ENCODE data around the gene ING2. TPM values are rescaled to one million over a fixed set of nuclear protein-coding genes. Genes with fewer than 3 reads are reported as not detected.
"Not testable (repeated sequence)": the region's sequence is repeated elsewhere in the genome, so short reads cannot be mapped to it uniquely, and the experiment has no call there.

The ING2 gene
- 10 to 100 TPM in 2 of 4 donors, not detected in 2; 15.4 to 16.9 TPM for total RNA-seq

GRCh38 chr4:183504930-183505610 lies at the start of gene ING2:
Gene ING2, plus strand, starts transcription at chr4:183505058. Its CDS starts 138 bp downstream, at chr4:183505196.
- in situ Hi-C loops (cut with MboI; ENCODE audit: low pct_ligation_motif_present in 1 of 4, low pct_unique_long_range_greater_than_20kb in 1 of 4, low sequenced_read_pairs in 3 of 4), result loop anchor here in 1 of 4 donors (10.0 kb wide), 1 partner anchor 150 kb away; the partner anchor contains the start of genes RWDD4 and TRAPPC11
- intact Hi-C loops (cut with DNase I; ENCODE audit: low total_unique reads), result loop anchor here (2.0 kb wide), 2 partner anchors 60 to 154 kb away; partner anchors contain the start of genes CDKN2AIP, RWDD4 and TRAPPC11
- peaks cover 13 to 36% (median 21%) of the 10 kb centered on the region in 4 donors for H3K4me1 ChIP-seq

DNA sequence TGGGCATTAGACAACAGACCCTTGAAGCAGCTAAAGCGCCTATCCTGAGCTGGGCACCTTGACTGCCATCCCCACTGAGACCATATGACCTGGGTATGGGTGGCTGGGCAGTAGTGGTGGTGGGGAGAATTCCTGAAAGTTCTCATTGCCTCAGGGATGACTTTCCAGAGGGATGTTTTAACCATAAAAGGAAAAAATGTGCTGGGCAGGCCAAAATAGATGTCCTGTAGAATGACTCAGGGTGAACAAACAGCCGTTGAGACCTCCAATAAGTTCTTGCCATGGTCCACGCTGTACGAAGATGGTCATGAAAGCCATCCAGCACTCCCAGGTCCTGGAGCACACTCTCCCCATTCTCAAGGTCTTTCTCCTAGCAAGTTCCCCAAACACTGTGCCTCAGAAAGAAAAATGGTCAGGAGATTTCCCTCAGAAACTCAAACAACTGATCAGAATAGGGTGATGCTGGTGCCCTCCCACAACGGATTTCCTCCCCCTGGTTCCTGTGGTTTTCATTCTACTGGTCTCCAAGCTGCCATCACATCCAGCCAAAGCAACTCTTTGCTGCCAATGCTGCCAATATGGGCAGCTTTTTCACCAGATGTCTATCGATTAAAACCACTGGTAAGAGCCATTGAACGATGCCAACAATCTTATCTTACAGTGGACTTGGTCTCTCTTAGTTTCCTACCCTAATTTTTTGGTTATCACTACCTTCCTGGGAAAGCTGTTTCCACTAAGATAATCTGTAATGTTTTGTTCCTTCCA lies 49.2 kb upstream of the ING2 start:
- no peaks in the 10 kb centered on the region for H3K27me3 ChIP-seq
- intact Hi-C loops (cut with DNase I; ENCODE audit: low total_unique reads) (loop anchor here (10.0 kb wide), 1 partner anchor 639 kb away; no protein-coding TSS in a partner anchor), in situ Hi-C loops (cut with MboI; ENCODE audit: low pct_ligation_motif_present in 1 of 4, low pct_unique_long_range_greater_than_20kb in 1 of 4, low sequenced_read_pairs in 3 of 4) (loop anchor here in 2 of 4 donors (25.0 kb wide), 2 partner anchors 207 to 707 kb away; partner anchors contain the start of genes RWDD4 (in 1 of the 2) and TRAPPC11 (in 1 of the 2))
- no peak overlapping the region for H3K27ac ChIP-seq
- no peaks in the 10 kb centered on the region for H3K9me3 ChIP-seq
- H3K4me1 ChIP-seq, result no peaks in the 10 kb centered on the region
- H3K4me3 ChIP-seq, result no peak overlapping the region
- peaks cover 0 to 3% (median 0%) of the 10 kb centered on the region in 4 donors for H3K36me3 ChIP-seq
- TF ChIP-seq EP300 (IDR thresholded peaks at IDR 0.05; ENCODE audit: low read depth), result no peak
- TF ChIP-seq POLR2AphosphoS5 (IDR thresholded peaks at IDR 0.05), result no peak
- TF ChIP-seq POLR2A (IDR thresholded peaks at IDR 0.05), result no peak
- TF ChIP-seq, protein P1, sequence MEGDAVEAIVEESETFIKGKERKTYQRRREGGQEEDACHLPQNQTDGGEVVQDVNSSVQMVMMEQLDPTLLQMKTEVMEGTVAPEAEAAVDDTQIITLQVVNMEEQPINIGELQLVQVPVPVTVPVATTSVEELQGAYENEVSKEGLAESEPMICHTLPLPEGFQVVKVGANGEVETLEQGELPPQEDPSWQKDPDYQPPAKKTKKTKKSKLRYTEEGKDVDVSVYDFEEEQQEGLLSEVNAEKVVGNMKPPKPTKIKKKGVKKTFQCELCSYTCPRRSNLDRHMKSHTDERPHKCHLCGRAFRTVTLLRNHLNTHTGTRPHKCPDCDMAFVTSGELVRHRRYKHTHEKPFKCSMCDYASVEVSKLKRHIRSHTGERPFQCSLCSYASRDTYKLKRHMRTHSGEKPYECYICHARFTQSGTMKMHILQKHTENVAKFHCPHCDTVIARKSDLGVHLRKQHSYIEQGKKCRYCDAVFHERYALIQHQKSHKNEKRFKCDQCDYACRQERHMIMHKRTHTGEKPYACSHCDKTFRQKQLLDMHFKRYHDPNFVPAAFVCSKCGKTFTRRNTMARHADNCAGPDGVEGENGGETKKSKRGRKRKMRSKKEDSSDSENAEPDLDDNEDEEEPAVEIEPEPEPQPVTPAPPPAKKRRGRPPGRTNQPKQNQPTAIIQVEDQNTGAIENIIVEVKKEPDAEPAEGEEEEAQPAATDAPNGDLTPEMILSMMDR (IDR thresholded peaks at IDR 0.05), result no peak
- WGBS, 2 donors (ENCODE audit: low coverage in 1 of 2), result 81 to 90% methylated on average over 6 to 7 of the region's 7 CpGs
- no peak for DNase-seq

More at GRCh38 chr4:183504930-183505610, at the start of gene ING2:
- no peak for DNase-seq
- TF ChIP-seq POLR2AphosphoS5 (IDR thresholded peaks at IDR 0.05) (no peak), EP300 (IDR thresholded peaks at IDR 0.05; ENCODE audit: low read depth) (no peak), POLR2A (IDR thresholded peaks at IDR 0.05) (no peak)
- TF ChIP-seq, protein P1 (IDR thresholded peaks at IDR 0.05), result no peak
- Histone ChIP-seq H3K4me3 (peak within 1 kb of the TSS; percentile 70 to 91 (median 82)), H3K27me3 (no peaks in the 10 kb centered on the region), H3K27ac (peak within 1 kb of the TSS; percentile 93 to 98 (median 97)), H3K36me3 (no peaks in the 10 kb centered on the region), H3K9me3 (no peaks in the 10 kb centered on the region)
- WGBS, 2 donors (ENCODE audit: low coverage in 1 of 2), result 0% methylated on average over 9 of the region's 68 CpGs; no CpG with 5 or more reads in 1 of the 2 donors

DNA sequence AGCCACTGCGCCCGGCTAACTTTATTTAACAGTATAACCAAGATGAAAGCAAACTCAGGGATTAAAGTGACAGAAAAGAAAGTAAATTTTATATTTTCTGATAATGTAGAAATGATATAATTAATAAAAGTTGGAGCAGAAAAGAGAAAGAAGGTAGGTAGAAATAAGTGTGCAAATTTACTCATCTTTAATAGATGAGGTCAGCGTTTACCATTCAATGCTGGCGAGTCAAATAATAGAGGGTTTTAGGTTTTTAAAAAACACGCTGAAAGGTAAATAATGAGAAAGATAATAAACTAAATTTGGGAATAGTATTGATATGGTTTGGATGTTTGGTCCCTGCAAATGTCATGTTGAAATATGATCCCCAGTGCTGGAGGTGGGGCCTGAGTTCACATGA lies 46.9 kb upstream of the ING2 start:
- H3K4me1 ChIP-seq, result no peaks in the 10 kb centered on the region
- H3K36me3 ChIP-seq, result no peaks in the 10 kb centered on the region
- in situ Hi-C loops (cut with MboI; ENCODE audit: low pct_ligation_motif_present in 1 of 4, low pct_unique_long_range_greater_than_20kb in 1 of 4, low sequenced_read_pairs in 3 of 4) (loop anchor here in 2 of 4 donors (25.0 kb wide), 2 partner anchors 204 to 704 kb away; partner anchors contain the start of genes RWDD4 (in 1 of the 2) and TRAPPC11 (in 1 of the 2)), intact Hi-C loops (cut with DNase I; ENCODE audit: low total_unique reads) (loop anchor here (10.0 kb wide), 1 partner anchor 637 kb away; no protein-coding TSS in a partner anchor)
- H3K9me3 ChIP-seq, result no peaks in the 10 kb centered on the region
- no peak overlapping the region for H3K4me3 ChIP-seq
- no peak for TF ChIP-seq POLR2A (IDR thresholded peaks at IDR 0.05)
- TF ChIP-seq POLR2AphosphoS5 (IDR thresholded peaks at IDR 0.05), result no peak
- TF ChIP-seq, protein P1 (IDR thresholded peaks at IDR 0.05), result no peak
- TF ChIP-seq EP300 (IDR thresholded peaks at IDR 0.05; ENCODE audit: low read depth), result no peak
- DNase-seq, result no peak
- no peak overlapping the region for H3K27ac ChIP-seq
- no peaks in the 10 kb centered on the region for H3K27me3 ChIP-seq
- WGBS, 2 donors (ENCODE audit: low coverage in 1 of 2), result 61 to 78% methylated on average over 3 to 5 of the region's 5 CpGs

DNA sequence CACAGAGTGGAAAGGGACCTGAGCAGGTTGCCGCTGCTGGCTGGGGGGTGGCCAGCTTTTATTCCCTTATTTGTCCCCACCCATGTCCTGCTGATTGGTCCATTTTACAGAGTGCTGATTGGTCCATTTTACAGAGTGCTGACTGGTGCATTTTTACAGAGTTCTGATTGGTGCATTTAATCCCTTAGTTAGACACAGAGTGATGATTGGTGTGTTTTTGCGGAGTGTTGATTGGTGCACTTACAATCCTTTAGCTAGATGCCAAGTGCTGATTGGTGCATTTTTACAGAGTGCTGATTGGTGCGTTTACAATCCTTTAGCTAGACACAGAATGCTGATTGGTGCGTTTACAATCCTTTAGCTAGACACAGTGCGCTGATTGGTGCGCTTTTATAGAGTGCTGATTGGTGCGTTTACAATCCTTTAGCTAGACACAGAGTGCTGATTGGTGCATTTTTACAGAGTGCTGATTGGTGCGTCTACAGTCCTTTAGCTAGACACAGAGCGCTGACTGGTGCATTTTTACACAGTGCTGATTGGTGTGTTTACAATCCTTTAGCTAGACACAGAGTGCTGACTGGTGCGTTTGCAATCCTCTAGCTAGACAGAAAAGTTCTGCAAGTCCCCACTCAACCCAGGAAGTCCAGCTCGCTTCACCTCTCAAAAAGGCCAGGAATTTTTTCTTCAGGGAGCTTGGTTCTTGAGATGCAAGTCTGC lies 40.8 kb upstream of the ING2 start:
- in situ Hi-C loops (cut with MboI; ENCODE audit: low pct_ligation_motif_present in 1 of 4, low pct_unique_long_range_greater_than_20kb in 1 of 4, low sequenced_read_pairs in 3 of 4), result loop anchor here in 2 of 4 donors (25.0 kb wide), 2 partner anchors 198 to 698 kb away; partner anchors contain the start of genes RWDD4 (in 1 of the 2) and TRAPPC11 (in 1 of the 2)
- H3K4me1 ChIP-seq; H3K36me3 ChIP-seq; H3K27me3 ChIP-seq; H3K27ac ChIP-seq; DNase-seq; intact Hi-C loops (cut with DNase I; ENCODE audit: low total_unique reads); H3K4me3 ChIP-seq; H3K9me3 ChIP-seq: not testable (repeated sequence)
- 75 to 100% methylated on average over 1 to 11 of the region's 11 CpGs for WGBS, 2 donors (ENCODE audit: low coverage in 1 of 2)

GRCh38 chr4:183465879-183466278 lies 39.0 kb upstream of the ING2 start:
- WGBS, 2 donors (ENCODE audit: low coverage in 1 of 2), result 55 to 62% methylated on average over 5 of the region's 5 CpGs
- H3K4me1 ChIP-seq; intact Hi-C loops (cut with DNase I; ENCODE audit: low total_unique reads); H3K4me3 ChIP-seq; H3K9me3 ChIP-seq; DNase-seq; H3K27ac ChIP-seq; H3K27me3 ChIP-seq; H3K36me3 ChIP-seq: not testable (repeated sequence)
- in situ Hi-C loops (cut with MboI; ENCODE audit: low pct_ligation_motif_present in 1 of 4, low pct_unique_long_range_greater_than_20kb in 1 of 4, low sequenced_read_pairs in 3 of 4), result loop anchor here in 2 of 4 donors (25.0 kb wide), 2 partner anchors 196 to 696 kb away; partner anchors contain the start of genes RWDD4 (in 1 of the 2) and TRAPPC11 (in 1 of the 2)

Data from transverse colon (tissue), 4 donors.